ENCODE measurements around the gene MC5R.

MC5R gene

DNA sequence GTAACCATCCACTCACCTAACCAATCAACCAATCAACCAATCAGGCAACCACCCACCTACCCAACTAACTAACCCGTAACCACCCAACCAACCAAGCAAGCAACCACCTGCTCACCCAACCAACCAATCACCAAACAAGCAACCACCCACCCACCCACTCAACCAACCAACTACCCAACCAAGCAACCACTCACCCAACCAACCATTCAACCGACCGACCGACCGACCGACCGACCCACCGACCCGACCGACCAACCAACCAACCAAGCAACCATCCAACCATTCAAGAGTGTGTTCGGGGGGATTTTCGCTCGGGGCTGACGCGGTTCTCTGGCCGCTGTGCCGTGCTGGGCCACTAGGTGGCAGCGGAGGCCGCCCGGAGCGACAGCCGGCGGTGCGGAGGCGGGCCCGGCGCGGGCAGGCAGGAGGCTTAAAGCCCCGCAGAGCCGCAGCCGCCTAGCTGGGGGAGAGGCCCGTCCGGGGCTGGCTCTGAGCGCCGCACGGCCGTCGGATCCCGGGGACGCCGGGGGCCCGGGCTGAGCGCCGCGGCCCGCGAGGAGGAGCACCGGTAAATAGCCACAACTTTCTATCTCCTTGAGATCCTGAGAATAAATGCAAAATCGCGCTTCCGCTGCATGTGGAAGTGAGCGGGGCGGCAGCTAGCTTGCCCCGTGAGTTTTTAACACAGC lies at the start of gene MC5R:
Gene MC5R (plus strand): TSS at position 443 of the 689 bp plus-strand sequence. CDS start 1,617 bp downstream, outside the sequence.
- DNase-seq (ENCODE audit: low read depth): peak; percentile 26
- peak; percentile 47 for TF ChIP-seq CTCF (conservative IDR thresholded peaks at IDR 0.05; ENCODE audit: control insufficient read depth, insufficient read depth, low read depth, low read length)
- H3K4me3 ChIP-seq (ENCODE audit: control insufficient read depth, low read depth, low read length): no peak within 1 kb of the TSS

GRCh38 chr18:13775058-13775457 lies 48.9 kb upstream of the MC5R start:
- no peak for DNase-seq (ENCODE audit: low read depth)
- no peak overlapping the region for H3K4me3 ChIP-seq (ENCODE audit: control insufficient read depth, low read depth, low read length)
- no peak for TF ChIP-seq CTCF (conservative IDR thresholded peaks at IDR 0.05; ENCODE audit: control insufficient read depth, insufficient read depth, low read depth, low read length)

DNA sequence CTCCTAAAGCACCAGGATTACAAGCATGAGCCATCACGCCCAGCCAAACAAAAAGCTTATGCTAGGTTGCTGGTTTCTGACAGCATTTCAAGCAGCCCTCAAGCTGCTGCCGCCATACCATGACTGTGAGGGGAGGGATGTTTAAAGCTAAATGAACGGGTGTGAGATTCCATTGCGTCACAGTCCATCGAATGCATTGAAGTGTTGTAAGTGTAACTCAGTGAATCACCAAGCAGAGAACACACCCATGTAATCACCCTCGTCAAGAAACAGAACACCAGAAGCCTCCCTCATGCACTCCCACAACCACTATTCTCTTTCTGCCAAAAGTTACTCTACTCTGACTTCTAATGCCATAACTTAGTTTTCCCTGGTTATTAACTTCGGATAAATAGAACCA lies 32.8 kb upstream of the MC5R start:
- no peak for TF ChIP-seq CTCF (conservative IDR thresholded peaks at IDR 0.05; ENCODE audit: control insufficient read depth, insufficient read depth, low read depth, low read length)
- no peak overlapping the region for H3K4me3 ChIP-seq (ENCODE audit: control insufficient read depth, low read depth, low read length)
- DNase-seq (ENCODE audit: low read depth): peak; percentile 53

DNA sequence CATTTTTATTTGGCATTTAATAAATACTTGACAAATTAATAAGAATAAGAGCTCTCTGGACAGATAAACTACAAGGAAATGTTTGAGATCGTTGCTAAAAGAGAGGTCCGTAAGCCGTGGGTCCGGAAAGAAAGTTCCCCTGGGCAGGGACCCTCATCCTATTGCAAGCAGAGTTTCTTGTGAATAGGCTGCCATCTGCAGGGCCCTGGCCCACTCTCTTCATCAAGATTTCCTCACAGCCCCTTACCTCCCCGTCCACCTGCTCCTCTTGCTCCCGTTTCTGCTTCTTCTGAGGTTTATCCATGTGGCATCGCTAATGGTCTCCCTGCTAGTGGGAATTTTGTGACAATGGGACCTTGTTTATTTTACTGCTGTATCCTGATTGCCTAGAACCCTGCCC lies 30.1 kb upstream of the MC5R start:
- H3K4me3 ChIP-seq (ENCODE audit: control insufficient read depth, low read depth, low read length): no peak overlapping the region

DNA sequence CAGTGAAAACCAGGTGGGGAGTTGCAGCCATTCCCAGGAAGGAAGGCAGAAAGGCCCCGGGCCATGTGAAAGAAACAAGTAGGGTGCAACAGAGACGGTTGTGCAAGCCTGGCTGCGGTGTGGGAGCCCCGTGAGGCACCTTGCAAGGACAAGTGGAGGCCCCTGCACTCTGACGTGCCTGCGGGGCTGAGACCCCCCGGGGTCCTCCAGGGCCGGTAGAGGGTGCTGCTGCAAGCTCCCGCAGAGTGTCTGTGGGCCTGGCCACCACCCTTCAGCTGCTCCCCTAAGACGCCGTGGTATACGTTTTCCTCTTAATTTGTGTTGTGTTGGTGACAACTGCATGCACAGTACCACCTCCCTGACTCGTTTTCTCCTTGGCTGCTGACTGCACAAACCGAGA lies 27.4 kb upstream of the MC5R start:
- no peak for TF ChIP-seq CTCF (conservative IDR thresholded peaks at IDR 0.05; ENCODE audit: control insufficient read depth, insufficient read depth, low read depth, low read length)
- H3K4me3 ChIP-seq (ENCODE audit: control insufficient read depth, low read depth, low read length): no peak overlapping the region
- no peak for DNase-seq (ENCODE audit: low read depth)

More for the DNA sequence above, 30.1 kb upstream of the MC5R start:
- TF ChIP-seq CTCF (conservative IDR thresholded peaks at IDR 0.05; ENCODE audit: control insufficient read depth, insufficient read depth, low read depth, low read length): no peak
- no peak for DNase-seq (ENCODE audit: low read depth)

GRCh38 chr18:13797157-13797611 lies 26.8 kb upstream of the MC5R start:
- TF ChIP-seq CTCF (conservative IDR thresholded peaks at IDR 0.05; ENCODE audit: control insufficient read depth, insufficient read depth, low read depth, low read length): no peak
- H3K4me3 ChIP-seq (ENCODE audit: control insufficient read depth, low read depth, low read length): no peak overlapping the region
- no peak for DNase-seq (ENCODE audit: low read depth)

All from fibroblast of mammary gland (primary cell).